Mesenchymal stem cell (in vitro differentiated cells and primary cell): ENCODE data around the gene SAMD7.

ENCODE experiments used
- DNase-seq: peaks from one replicate; pipeline ENCODE4 v3.0.0-alpha.2; 2013
- H2AFZ ChIP-seq: one replicate; pipeline ENCODE4 v1.6.1; 2013; ENCODE audit warnings: low read depth, mild to moderate bottlenecking, control low read depth, inconsistent platforms, low read length, moderate library complexity
- H2AK5ac ChIP-seq: 2 replicates; pipeline ENCODE4 v1.6.1; 2013; ENCODE audit warnings: low read length, moderate library complexity, mild to moderate bottlenecking, inconsistent platforms; ENCODE audit not compliant: severe bottlenecking
- H2BK120ac ChIP-seq: one replicate; pipeline ENCODE4 v1.6.1; 2013; ENCODE audit warnings: low read depth, mild to moderate bottlenecking, inconsistent platforms, low read length, moderate library complexity
- H2BK12ac ChIP-seq, 2 experiments: one replicate each; pipeline ENCODE4 v1.6.1; 2013; ENCODE audit warnings: inconsistent platforms in 2 of 2, low read length in 2 of 2, mild to moderate bottlenecking in 2 of 2, moderate library complexity in 2 of 2, control low read depth in 1 of 2
- H2BK15ac ChIP-seq: one replicate; pipeline ENCODE4 v1.6.1; 2013; ENCODE audit warnings: mild to moderate bottlenecking, low read depth, inconsistent platforms; ENCODE audit not compliant: poor library complexity, severe bottlenecking
- H2BK5ac ChIP-seq: 2 replicates; pipeline ENCODE4 v1.6.1; 2013; ENCODE audit warnings: low read depth, mild to moderate bottlenecking, low read length, control low read depth, inconsistent platforms; ENCODE audit not compliant: poor library complexity, severe bottlenecking
- H3K14ac ChIP-seq, 2 experiments: one replicate each; pipeline ENCODE4 v1.6.1; 2013; ENCODE audit warnings: inconsistent platforms in 2 of 2, low read length in 2 of 2, control low read depth in 1 of 2, mild to moderate bottlenecking in 1 of 2, moderate library complexity in 1 of 2
- H3K18ac ChIP-seq, 2 experiments: one replicate each; pipeline ENCODE4 v1.6.1; 2013; ENCODE audit warnings: inconsistent platforms in 2 of 2, low read length in 2 of 2, control low read depth in 1 of 2, low read depth in 1 of 2, mild to moderate bottlenecking in 1 of 2
- H3K23ac ChIP-seq, 2 experiments: one replicate each; pipeline ENCODE4 v1.6.1; 2013; ENCODE audit warnings: inconsistent platforms in 2 of 2, low read length in 2 of 2, mild to moderate bottlenecking in 2 of 2, moderate library complexity in 2 of 2, control low read depth in 1 of 2
- H3K27ac ChIP-seq: 2 replicates; pipeline ENCODE4 v1.5.1; 2013; ENCODE audit warnings: mild to moderate bottlenecking, moderate library complexity, low read length, control low read depth, inconsistent platforms; ENCODE audit not compliant: poor library complexity, severe bottlenecking
- H3K27me3 ChIP-seq, 2 experiments: 2 replicates each; pipeline versions ENCODE4 v1.6.1 to v1.7.0; 2013; ENCODE audit warnings: low read length in 2 of 2, mild to moderate bottlenecking in 2 of 2, moderate library complexity in 2 of 2, control low read depth in 1 of 2, inconsistent platforms in 1 of 2; ENCODE audit not compliant: control insufficient read depth in 1 of 2, insufficient read depth in 1 of 2
- H3K36me3 ChIP-seq, 2 experiments: 2 replicates each; pipeline versions ENCODE4 v1.6.1 to v1.7.0; 2013; ENCODE audit warnings: low read length in 2 of 2, control low read depth in 1 of 2, inconsistent platforms in 1 of 2, low read depth in 1 of 2, mild to moderate bottlenecking in 1 of 2; ENCODE audit not compliant: insufficient read depth in 2 of 2, control insufficient read depth in 1 of 2
- H3K4ac ChIP-seq, 2 experiments: one replicate each; pipeline ENCODE4 v1.6.1; 2013; ENCODE audit warnings: inconsistent platforms in 2 of 2, low read length in 2 of 2, mild to moderate bottlenecking in 2 of 2, moderate library complexity in 2 of 2, control low read depth in 1 of 2, low read depth in 1 of 2
- H3K4me1 ChIP-seq: 2 replicates; pipeline ENCODE4 v1.6.1; 2013; ENCODE audit warnings: low read depth, low read length, control low read depth; ENCODE audit not compliant: control insufficient read depth, insufficient read depth
- H3K4me2 ChIP-seq: 2 replicates; pipeline ENCODE4 v1.6.1; 2013; ENCODE audit warnings: low read length, mild to moderate bottlenecking, inconsistent platforms; ENCODE audit not compliant: poor library complexity, severe bottlenecking
- H3K4me3 ChIP-seq, 2 experiments: 2 replicates each; pipeline versions ENCODE4 v1.5.1 to v1.7.0; 2013; ENCODE audit warnings: low read length in 2 of 2, mild to moderate bottlenecking in 2 of 2, control low read depth in 1 of 2, low read depth in 1 of 2; ENCODE audit not compliant: insufficient read depth in 1 of 2
- H3K79me1 ChIP-seq: replicated peaks from 2 replicates; pipeline ENCODE4 v1.6.1; 2013; ENCODE audit warnings: mild to moderate bottlenecking, control low read depth, low read length, inconsistent platforms; ENCODE audit not compliant: poor library complexity, severe bottlenecking
- H3K9ac ChIP-seq: 2 replicates; pipeline ENCODE4 v1.7.0; 2013; ENCODE audit warnings: mild to moderate bottlenecking, low read length, moderate library complexity
- H3K9me3 ChIP-seq: 2 replicates; pipeline ENCODE4 v1.7.0; 2013; ENCODE audit warnings: mild to moderate bottlenecking, low read length; ENCODE audit not compliant: control insufficient read depth
- H4K8ac ChIP-seq: one replicate; pipeline ENCODE4 v1.6.1; 2013; ENCODE audit warnings: inconsistent platforms, mild to moderate bottlenecking, low read length, moderate library complexity
- H4K91ac ChIP-seq: one replicate; pipeline ENCODE4 v1.6.1; 2013; ENCODE audit warnings: mild to moderate bottlenecking, low read length, inconsistent platforms
- WGBS: methylation state at CpG from one replicate; pipeline ENCODE4 v1.1.7; 2013; ENCODE audit warnings: mixed read lengths; 5-methylcytosine and 5-hydroxymethylcytosine counted together

SAMD7 gene

DNA sequence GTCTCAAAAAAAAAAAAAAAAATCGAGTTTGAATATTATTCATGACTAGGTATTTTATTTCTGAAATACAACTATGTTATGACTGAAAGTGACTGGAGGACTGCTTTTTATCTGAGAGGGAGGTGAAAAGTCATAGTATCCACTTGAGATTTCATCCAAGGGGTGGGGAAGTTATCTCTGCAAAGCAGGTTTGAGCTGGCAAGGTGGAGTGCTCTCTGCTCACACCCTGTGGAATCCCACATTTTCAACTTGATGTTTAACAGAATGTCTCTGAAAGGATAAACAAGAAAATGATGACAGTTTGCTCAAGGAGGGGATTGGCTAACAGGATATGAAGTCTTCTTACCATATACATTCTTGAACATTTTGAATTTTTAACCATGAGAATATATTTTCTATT, 27.9 kb downstream of the SAMD7 start:
- H3K36me3 ChIP-seq: no peaks in the 10 kb centered on the region
- no peak overlapping the region for H3K23ac ChIP-seq
- no CpG with 5 or more reads among the region's 1 CpG for WGBS
- no peak overlapping the region for H2BK15ac ChIP-seq
- H2BK5ac ChIP-seq: no peak overlapping the region
- no peak overlapping the region for H2AK5ac ChIP-seq
- H3K9ac ChIP-seq: no peak overlapping the region
- no peaks in the 10 kb centered on the region for H3K4me1 ChIP-seq
- no peak for DNase-seq
- no peak overlapping the region for H2BK120ac ChIP-seq
- no peak overlapping the region for H4K8ac ChIP-seq
- H3K4me2 ChIP-seq: no peak overlapping the region
- H3K27me3 ChIP-seq: peaks cover 19 to 37% of the 10 kb centered on the region in 2 experiments
- no peaks in the 10 kb centered on the region for H3K79me1 ChIP-seq
- no peak overlapping the region for H3K4ac ChIP-seq
- no peak overlapping the region for H4K91ac ChIP-seq
- no peak overlapping the region for H3K4me3 ChIP-seq
- H2AFZ ChIP-seq: no peak overlapping the region
- no peak overlapping the region for H2BK12ac ChIP-seq
- no peaks in the 10 kb centered on the region for H3K9me3 ChIP-seq
- H3K18ac ChIP-seq: no peak overlapping the region
- H3K14ac ChIP-seq: no peak overlapping the region
- no peak overlapping the region for H3K27ac ChIP-seq

DNA sequence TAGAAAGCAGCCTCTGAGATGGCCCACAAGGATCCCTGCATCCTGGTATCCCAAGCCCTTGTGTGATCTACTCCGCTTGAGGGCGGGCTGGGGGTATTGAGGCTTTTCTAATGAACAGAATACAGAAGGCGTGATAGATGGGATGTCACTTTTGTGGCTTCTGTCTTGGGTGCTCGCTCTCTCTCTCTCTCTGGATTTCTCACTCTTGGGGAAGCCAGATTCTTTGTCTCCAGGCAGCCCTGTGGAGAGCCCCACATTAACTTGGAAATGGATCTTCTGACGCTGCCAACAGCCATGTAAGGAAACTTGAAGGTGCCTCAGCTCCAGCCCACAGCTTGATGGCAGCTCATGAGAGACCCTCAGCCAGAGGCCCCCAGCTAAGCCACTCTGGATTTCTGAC, 28.4 kb downstream of the SAMD7 start:
- no peak overlapping the region for H2BK15ac ChIP-seq
- no peak overlapping the region for H2BK5ac ChIP-seq
- WGBS: 86% methylated on average over 5 of the region's 5 CpGs
- H3K14ac ChIP-seq: no peak overlapping the region
- no peak overlapping the region for H3K4ac ChIP-seq
- no peak overlapping the region for H2AK5ac ChIP-seq
- no peak overlapping the region for H3K27ac ChIP-seq
- H3K4me2 ChIP-seq: no peak overlapping the region
- H3K23ac ChIP-seq: no peak overlapping the region
- no peak overlapping the region for H2BK120ac ChIP-seq
- H3K9ac ChIP-seq: no peak overlapping the region
- no peaks in the 10 kb centered on the region for H3K79me1 ChIP-seq
- H3K27me3 ChIP-seq: peaks cover 14 to 33% of the 10 kb centered on the region in 2 experiments
- no peak for DNase-seq
- no peaks in the 10 kb centered on the region for H3K36me3 ChIP-seq
- no peak overlapping the region for H4K8ac ChIP-seq
- H2AFZ ChIP-seq: no peak overlapping the region
- H3K4me3 ChIP-seq: no peak overlapping the region
- H3K18ac ChIP-seq: no peak overlapping the region
- H4K91ac ChIP-seq: no peak overlapping the region
- H3K9me3 ChIP-seq: no peaks in the 10 kb centered on the region
- no peak overlapping the region for H2BK12ac ChIP-seq
- no peaks in the 10 kb centered on the region for H3K4me1 ChIP-seq

DNA sequence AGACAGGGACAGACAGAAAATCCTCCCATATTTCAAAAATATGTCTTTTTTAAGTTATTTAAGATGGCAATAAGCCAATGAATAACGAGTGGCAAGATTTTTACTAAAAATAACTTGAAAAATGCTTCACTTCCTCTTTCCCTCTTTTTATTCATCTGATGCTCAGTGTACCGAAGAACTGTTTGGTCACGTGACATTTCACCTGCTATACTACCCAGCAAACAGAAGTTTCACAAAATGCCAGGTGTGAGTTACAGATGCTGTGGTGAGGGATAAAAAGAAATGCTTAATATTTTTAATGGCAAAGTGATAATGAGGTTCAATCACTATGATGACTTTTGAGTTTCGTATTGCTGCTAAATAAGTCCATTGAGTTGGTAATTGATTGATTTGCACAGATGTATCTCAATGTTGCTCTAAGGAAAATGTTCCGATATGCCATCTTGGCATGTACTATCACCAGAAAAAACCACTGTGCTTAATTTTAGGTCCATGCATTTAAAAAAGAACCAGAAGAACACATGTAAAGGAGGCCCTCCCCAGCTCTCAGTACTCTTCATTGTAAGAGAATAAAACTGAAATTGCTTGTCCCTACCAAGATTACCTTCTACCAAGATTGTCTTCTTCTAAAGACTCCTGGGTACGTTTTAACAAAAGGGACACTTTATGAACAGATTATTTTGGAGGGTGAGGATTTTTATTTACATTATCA, 29.3 kb downstream of the SAMD7 start:
- Histone ChIP-seq H3K14ac (no peak overlapping the region), H3K36me3 (no peaks in the 10 kb centered on the region), H4K91ac (no peak overlapping the region), H3K4ac (no peak overlapping the region), H3K27ac (no peak overlapping the region), H4K8ac (no peak overlapping the region), H3K4me1 (peaks cover 2% of the 10 kb centered on the region), H2AFZ (no peak overlapping the region), H3K9ac (no peak overlapping the region), H2BK12ac (no peak overlapping the region), H3K18ac (no peak overlapping the region), H2BK5ac (no peak overlapping the region), H3K4me3 (no peak overlapping the region), H3K23ac (no peak overlapping the region), H2BK15ac (no peak overlapping the region), H3K79me1 (no peaks in the 10 kb centered on the region), H2BK120ac (no peak overlapping the region), H3K9me3 (no peaks in the 10 kb centered on the region), H3K27me3 (peaks cover 6 to 24% of the 10 kb centered on the region in 2 experiments), H2AK5ac (no peak overlapping the region), H3K4me2 (no peak overlapping the region)
- WGBS: 79% methylated on average over 3 of the region's 6 CpGs
- no peak for DNase-seq

DNA sequence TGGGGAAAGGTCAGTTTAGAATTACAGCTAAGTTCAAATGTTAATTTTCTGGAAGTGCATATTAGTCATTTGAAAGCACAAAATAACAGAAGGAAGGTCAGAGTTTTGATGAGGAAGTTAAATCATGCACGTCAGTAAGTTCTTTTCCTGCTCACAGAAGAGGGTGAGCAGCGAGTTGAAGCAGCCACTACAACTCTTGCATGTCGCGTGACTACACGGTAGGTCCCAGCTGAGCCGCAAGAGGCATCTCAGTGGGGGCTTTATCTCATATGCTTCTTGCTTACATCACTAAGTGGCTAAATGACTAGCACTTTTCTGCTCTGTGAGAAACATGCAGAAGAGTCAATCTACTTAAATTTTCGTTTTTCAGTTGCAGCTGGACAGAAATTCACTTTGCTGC, 33.9 kb downstream of the SAMD7 start:
- Histone ChIP-seq H3K23ac (no peak overlapping the region), H4K91ac (no peak overlapping the region), H3K27ac (no peak overlapping the region), H2BK12ac (no peak overlapping the region), H2BK120ac (no peak overlapping the region), H4K8ac (no peak overlapping the region), H3K4ac (no peak overlapping the region), H3K79me1 (no peaks in the 10 kb centered on the region), H3K4me1 (peaks cover 2% of the 10 kb centered on the region), H2BK5ac (no peak overlapping the region), H3K4me3 (no peak overlapping the region), H3K4me2 (no peak overlapping the region), H3K9me3 (no peaks in the 10 kb centered on the region), H3K9ac (no peak overlapping the region), H3K14ac (no peak overlapping the region), H2BK15ac (no peak overlapping the region), H3K18ac (no peak overlapping the region), H3K27me3 (peaks cover 0 to 12% of the 10 kb centered on the region in 2 experiments), H2AK5ac (no peak overlapping the region), H3K36me3 (no peaks in the 10 kb centered on the region), H2AFZ (no peak overlapping the region)
- 71% methylated on average over 7 of the region's 7 CpGs for WGBS
- DNase-seq: peak; percentile 14
